Keratinocyte (primary cell): ENCODE results near the gene CD40. TPM values are rescaled to one million over a fixed set of nuclear protein-coding genes. Genes with fewer than 3 reads are reported as not detected.

Experiments used
- DNase-seq: peaks from one replicate; pipeline ENCODE4 v3.0.0-alpha.2; 2011; ENCODE audit warnings: low read depth, missing footprints, low spot score
- FAIRE-seq: peaks from 2 replicates; lab custom pipeline; 2011; peaks lifted over from hg19 to GRCh38; lab: Jason Lieb, UNC
- H2AFZ ChIP-seq: 2 replicates; pipeline ENCODE4 v1.6.0; 2012; ENCODE audit warnings: low read length, control low read depth, inconsistent platforms; ENCODE audit not compliant: control insufficient read depth
- H3K27ac ChIP-seq: 2 replicates; pipeline ENCODE4 v1.5.1; 2011; ENCODE audit warnings: low read length; ENCODE audit not compliant: control insufficient read depth, insufficient read depth
- H3K27me3 ChIP-seq: 3 replicates; pipeline ENCODE4 v1.6.0; 2011; ENCODE audit warnings: low read length; ENCODE audit not compliant: control insufficient read depth, insufficient read depth; ENCODE audit errors: extremely low read depth
- H3K36me3 ChIP-seq, 2 experiments: 2 replicates in 1 of 2; 3 replicates in 1 of 2; pipeline ENCODE4 v1.5.1; 2011; ENCODE audit warnings: low read length in 2 of 2, mild to moderate bottlenecking in 1 of 2; ENCODE audit not compliant: control insufficient read depth in 2 of 2, insufficient read depth in 2 of 2; ENCODE audit errors: extremely low read depth in 1 of 2
- H3K4me1 ChIP-seq: 3 replicates; pipeline ENCODE4 v1.5.1; 2011; ENCODE audit warnings: low read length; ENCODE audit not compliant: control insufficient read depth, insufficient read depth; ENCODE audit errors: extremely low read depth
- H3K4me2 ChIP-seq: 3 replicates; pipeline ENCODE4 v1.6.0; 2011; ENCODE audit warnings: low read depth, low read length; ENCODE audit not compliant: control insufficient read depth, insufficient read depth; ENCODE audit errors: extremely low read depth
- H3K4me3 ChIP-seq, 3 experiments: fragments of 200-600 bp in 1 of 3; sonication (generic) in 1 of 3; 2 replicates in 2 of 3; 3 replicates in 1 of 3; pipeline ENCODE4 v1.5.1; 2011 to 2016; ENCODE audit warnings: low read length in 3 of 3, mild to moderate bottlenecking in 3 of 3, control low read depth in 2 of 3, inconsistent platforms in 1 of 3, low read depth in 1 of 3, mixed read lengths in 1 of 3, mixed run types in 1 of 3, moderate library complexity in 1 of 3; ENCODE audit not compliant: control insufficient read depth in 2 of 3, insufficient read depth in 2 of 3; ENCODE audit errors: extremely low read depth in 1 of 3
- H3K79me2 ChIP-seq: 2 replicates; pipeline ENCODE4 v1.6.0; 2012; ENCODE audit warnings: low read length; ENCODE audit not compliant: control insufficient read depth, insufficient read depth
- H3K9ac ChIP-seq: 3 replicates; pipeline ENCODE4 v1.6.0; 2011; ENCODE audit warnings: low read length; ENCODE audit not compliant: control insufficient read depth, insufficient read depth; ENCODE audit errors: extremely low read depth
- H3K9me1 ChIP-seq: 3 replicates; pipeline ENCODE4 v1.6.0; 2011; ENCODE audit warnings: low read length; ENCODE audit not compliant: control insufficient read depth, insufficient read depth; ENCODE audit errors: extremely low read depth
- H3K9me3 ChIP-seq: 2 replicates; pipeline ENCODE4 v1.5.1; 2012; ENCODE audit warnings: low read depth, low read length; ENCODE audit not compliant: control insufficient read depth
- H4K20me1 ChIP-seq: 3 replicates; pipeline ENCODE4 v1.6.0; 2011; ENCODE audit warnings: low read length; ENCODE audit not compliant: control insufficient read depth, insufficient read depth; ENCODE audit errors: extremely low read depth
- CTCF ChIP-seq, 3 experiments: IDR thresholded peaks in 1 of 3; conservative IDR thresholded peaks in 1 of 3; optimal IDR thresholded peaks in 1 of 3; 2 replicates in 2 of 3; 3 replicates in 1 of 3; pipeline versions ENCODE3 to v1.5.1; 2011; ENCODE audit warnings: low read length in 3 of 3, mild to moderate bottlenecking in 3 of 3, moderate library complexity in 2 of 3, control low read depth in 1 of 3, inconsistent platforms in 1 of 3; ENCODE audit not compliant: insufficient read depth in 2 of 3; ENCODE audit errors: extremely low read depth in 1 of 3
- EZH2 ChIP-seq: IDR thresholded peaks from one replicate; pipeline ENCODE4 v1.6.1; 2012; ENCODE audit warnings: inconsistent platforms, mild to moderate bottlenecking, low read length, moderate library complexity
- dilution Hi-C: fragments of 300-500 bp; cut with MboI; formaldehyde crosslinking; loops from one replicate; pipeline ENCODE4 v1.7.0; 2020; ENCODE audit warnings: low sequenced_read_pairs; ENCODE audit not compliant: extremely low pct_ligation_motif_present
- polyA plus RNA-seq, 5 experiments: library from polyadenylated mRNA; depleted of rRNA in 3 of 5; stranded (reverse) in 3 of 5; stranded (forward) in 1 of 5; unstranded in 1 of 5; fragments of >200 nt; gene quantifications; 1 replicate in 1 of 5; 2 replicates in 3 of 5; 3 replicates in 1 of 5; pipeline versions ENCODE4 v1.2.1 to v1.2.3, GENCODE V29; 2011 to 2012; ENCODE audit warnings: missing spikeins in 2 of 5, low read depth in 1 of 5, low replicate concordance in 1 of 5

CD40 gene
- polyA plus RNA-seq, 1 donor (not counting 4 experiments of a cell fraction or from before 2014, with no cell fraction given) = 13.4 TPM

GRCh38 chr20:46121184-46121930 is 3.2 kb downstream of the CD40 start:
- FAIRE-seq (no peak), DNase-seq (no peak)
- Histone ChIP-seq H3K4me3 (no peak overlapping the region), H2AFZ (no peak overlapping the region), H3K36me3 (peaks cover 0 to 1% of the 10 kb centered on the region in 2 experiments), H3K9ac (no peak overlapping the region), H3K9me3 (no peaks in the 10 kb centered on the region), H3K4me2 (no peak overlapping the region), H3K27ac (no peak overlapping the region), H3K4me1 (peaks cover 10% of the 10 kb centered on the region), H3K27me3 (no peaks in the 10 kb centered on the region), H4K20me1 (no peaks in the 10 kb centered on the region), H3K79me2 (no peaks in the 10 kb centered on the region), H3K9me1 (peaks cover 2% of the 10 kb centered on the region)
- dilution Hi-C loops = no loop called here
- TF ChIP-seq CTCF (optimal IDR thresholded peaks at IDR 0.05 in 1 of 3, IDR thresholded peaks at IDR 0.05 in 1 of 3, conservative IDR thresholded peaks at IDR 0.05 in 1 of 3; ENCODE audit: extremely low read depth in 1 of 3, insufficient read depth in 2 of 3, low read length in 3 of 3) = no peak
- no peak for TF ChIP-seq EZH2

- no peaks in the 10 kb centered on the region for H4K20me1 ChIP-seq
- H3K9me1 ChIP-seq = peaks cover 2% of the 10 kb centered on the region
- H3K4me1 ChIP-seq = peaks cover 10% of the 10 kb centered on the region
- no peak for TF ChIP-seq CTCF (optimal IDR thresholded peaks at IDR 0.05 in 1 of 3, IDR thresholded peaks at IDR 0.05 in 1 of 3, conservative IDR thresholded peaks at IDR 0.05 in 1 of 3; ENCODE audit: extremely low read depth in 1 of 3, insufficient read depth in 2 of 3, low read length in 3 of 3)
- no peak for TF ChIP-seq EZH2
- dilution Hi-C loops = no loop called here
- H3K9me3 ChIP-seq = no peaks in the 10 kb centered on the region
- DNase-seq (no peak), FAIRE-seq (no peak)
- no peak overlapping the region for H2AFZ ChIP-seq
- H3K79me2 ChIP-seq = no peaks in the 10 kb centered on the region
- H3K4me2 ChIP-seq = no peak overlapping the region
- H3K27ac ChIP-seq = no peak overlapping the region
- H3K4me3 ChIP-seq = no peak overlapping the region
- peaks cover 1 to 3% of the 10 kb centered on the region in 2 experiments for H3K36me3 ChIP-seq
- no peak overlapping the region for H3K9ac ChIP-seq
- H3K27me3 ChIP-seq = no peaks in the 10 kb centered on the region
Observed at GRCh38 chr20:46122071-46122470, 4.0 kb downstream of the CD40 start.
